ENCODE data around the gene DLK2.
"Not testable (repeated sequence)": the region's sequence is repeated elsewhere in the genome, so short reads cannot be mapped to it uniquely, and the experiment has no call there.

DLK2 gene

DNA sequence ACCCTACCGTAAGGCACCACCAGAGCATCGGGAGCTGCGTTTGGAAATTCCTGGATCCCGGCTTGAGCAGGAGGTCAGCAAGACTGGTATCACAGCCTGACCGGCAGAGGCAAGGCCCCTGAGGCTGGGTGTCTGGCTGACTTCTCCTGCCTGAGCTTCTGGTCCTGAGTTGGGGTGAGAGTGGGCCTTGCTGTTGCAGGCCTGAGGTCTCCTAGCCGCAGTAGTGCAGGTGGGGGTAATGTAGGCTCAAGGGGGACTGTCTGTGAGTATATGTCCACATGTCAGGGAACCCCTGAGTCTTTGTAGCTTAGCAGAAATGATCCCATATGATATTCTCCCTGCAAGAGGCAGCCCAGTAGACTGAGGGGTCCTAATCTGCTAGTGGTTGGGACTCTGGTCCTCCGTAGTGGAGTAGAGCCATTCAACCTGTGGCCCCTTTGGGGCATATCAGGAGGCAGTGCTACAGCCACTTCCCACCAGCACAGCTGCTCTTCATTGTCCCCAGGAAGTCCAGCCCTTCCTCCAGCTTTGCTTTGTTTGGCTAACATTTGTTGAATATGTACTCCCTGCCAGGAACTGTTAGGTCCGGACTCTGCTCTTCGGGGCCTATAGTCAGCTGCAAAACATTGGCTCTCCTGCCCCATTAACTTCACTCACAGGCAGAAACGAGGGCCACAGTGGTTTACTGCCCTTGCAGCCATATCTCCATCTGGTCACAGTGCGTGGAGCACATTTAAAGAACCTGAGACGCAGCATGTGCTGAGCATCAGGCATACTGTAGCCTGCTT, 43.9 kb upstream of the DLK2 start:
- H2AFZ ChIP-seq (ENCODE audit: low read depth, low read length) = no peak overlapping the region
- H3K4me1 ChIP-seq (ENCODE audit: low read length) = no peaks in the 10 kb centered on the region
- no peak overlapping the region for H3K27ac ChIP-seq (ENCODE audit: low read length)
- no peak overlapping the region for H3K4me2 ChIP-seq (ENCODE audit: low read length)
- no peak overlapping the region for H3K9ac ChIP-seq (ENCODE audit: low read length)
- H3K4me3 ChIP-seq (ENCODE audit: low read length) = no peak overlapping the region
- H3K79me2 ChIP-seq (ENCODE audit: low read length) = peaks cover 3% of the 10 kb centered on the region; the same call in 1 of the 2 replicates
- H3K9me3 ChIP-seq (ENCODE audit: insufficient read depth, low read length) = no peaks in the 10 kb centered on the region
- no peaks in the 10 kb centered on the region for H3K27me3 ChIP-seq (ENCODE audit: low read depth, low read length)
- H4K20me1 ChIP-seq (ENCODE audit: insufficient read depth, low read length) = peaks cover 7% of the 10 kb centered on the region; the same call in 1 of the 2 replicates
- H3K36me3 ChIP-seq (replicated peaks; ENCODE audit: low read depth, low read length) = peaks cover 41% of the 10 kb centered on the region
- TF ChIP-seq CTCF (IDR thresholded peaks at IDR 0.05; ENCODE audit: low read depth, low read length) (no peak), EZH2phosphoT487 (IDR thresholded peaks at IDR 0.05; ENCODE audit: low read depth) (no peak)

GRCh38 chr6:43498291-43498690, 42.9 kb upstream of the DLK2 start:
- not testable (repeated sequence) for H3K79me2 ChIP-seq (ENCODE audit: low read length); H3K27ac ChIP-seq (ENCODE audit: low read length); H3K9me3 ChIP-seq (ENCODE audit: insufficient read depth, low read length); H3K4me2 ChIP-seq (ENCODE audit: low read length); H3K9ac ChIP-seq (ENCODE audit: low read length); H2AFZ ChIP-seq (ENCODE audit: low read depth, low read length); H3K27me3 ChIP-seq (ENCODE audit: low read depth, low read length); H3K4me1 ChIP-seq (ENCODE audit: low read length); H3K4me3 ChIP-seq (ENCODE audit: low read length)
- H3K36me3 ChIP-seq (replicated peaks; ENCODE audit: low read depth, low read length) = peaks cover 38% of the 10 kb centered on the region
- peaks cover 14% of the 10 kb centered on the region for H4K20me1 ChIP-seq (ENCODE audit: insufficient read depth, low read length)

DNA sequence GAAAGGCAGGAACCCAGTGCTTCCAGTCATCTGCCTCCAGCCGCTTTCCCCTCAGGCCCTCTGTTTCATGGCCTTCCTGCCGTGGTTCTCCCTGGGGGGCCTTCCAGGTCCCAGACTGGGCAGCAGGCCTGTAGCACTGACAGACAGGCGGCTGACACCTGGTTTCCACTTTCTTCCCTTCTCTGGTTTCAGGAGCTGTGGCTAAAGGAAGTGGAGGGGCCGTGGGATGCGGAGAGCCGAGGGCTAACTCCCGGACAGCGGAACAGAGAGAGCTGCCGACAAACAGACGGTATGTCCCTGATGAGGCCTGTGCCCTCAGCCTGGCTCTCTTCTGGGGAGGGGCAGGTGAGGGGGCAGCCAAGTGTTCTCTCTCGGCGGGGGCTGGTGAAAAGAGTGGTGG, 42.3 kb upstream of the DLK2 start:
- H3K36me3 ChIP-seq (replicated peaks; ENCODE audit: low read depth, low read length) = peaks cover 34% of the 10 kb centered on the region
- peaks cover 4% of the 10 kb centered on the region; the same call in 1 of the 2 replicates for H3K79me2 ChIP-seq (ENCODE audit: low read length)
- H3K9ac ChIP-seq (ENCODE audit: low read length) = no peak overlapping the region
- H3K4me3 ChIP-seq (ENCODE audit: low read length) = no peak overlapping the region
- no peak overlapping the region for H3K27ac ChIP-seq (ENCODE audit: low read length)
- H2AFZ ChIP-seq (ENCODE audit: low read depth, low read length) = no peak overlapping the region
- H3K4me1 ChIP-seq (ENCODE audit: low read length) = no peaks in the 10 kb centered on the region
- peaks cover 20% of the 10 kb centered on the region for H4K20me1 ChIP-seq (ENCODE audit: insufficient read depth, low read length)
- TF ChIP-seq EZH2phosphoT487 (IDR thresholded peaks at IDR 0.05; ENCODE audit: low read depth) (no peak), CTCF (IDR thresholded peaks at IDR 0.05; ENCODE audit: low read depth, low read length) (no peak)
- H3K4me2 ChIP-seq (ENCODE audit: low read length) = no peak overlapping the region
- H3K27me3 ChIP-seq (ENCODE audit: low read depth, low read length) = no peaks in the 10 kb centered on the region
- no peaks in the 10 kb centered on the region for H3K9me3 ChIP-seq (ENCODE audit: insufficient read depth, low read length)

DNA sequence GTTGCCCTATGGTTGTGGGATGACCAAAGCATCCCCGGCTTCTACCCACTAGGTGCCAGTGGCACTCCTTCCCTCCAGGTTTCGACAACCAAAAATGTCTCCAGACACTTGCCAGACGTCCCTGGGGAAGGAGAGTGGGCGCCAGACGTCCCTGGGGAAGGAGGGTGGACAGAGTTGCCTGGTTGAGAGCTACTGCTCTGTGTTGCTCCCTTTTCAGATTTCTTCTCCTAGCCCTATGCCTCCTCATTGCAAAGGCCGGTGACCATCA, 41.7 kb upstream of the DLK2 start:
- no peak overlapping the region for H3K4me3 ChIP-seq (ENCODE audit: low read length)
- no peak overlapping the region for H3K4me2 ChIP-seq (ENCODE audit: low read length)
- no peaks in the 10 kb centered on the region for H3K27me3 ChIP-seq (ENCODE audit: low read depth, low read length)
- TF ChIP-seq EZH2phosphoT487 (IDR thresholded peaks at IDR 0.05; ENCODE audit: low read depth) = no peak
- TF ChIP-seq CTCF (IDR thresholded peaks at IDR 0.05; ENCODE audit: low read depth, low read length) = no peak
- H3K9me3 ChIP-seq (ENCODE audit: insufficient read depth, low read length) = no peaks in the 10 kb centered on the region
- no peak overlapping the region for H3K9ac ChIP-seq (ENCODE audit: low read length)
- H3K4me1 ChIP-seq (ENCODE audit: low read length) = no peaks in the 10 kb centered on the region
- no peak overlapping the region for H2AFZ ChIP-seq (ENCODE audit: low read depth, low read length)
- peaks cover 10% of the 10 kb centered on the region; the same call in 1 of the 2 replicates for H3K79me2 ChIP-seq (ENCODE audit: low read length)
- H4K20me1 ChIP-seq (ENCODE audit: insufficient read depth, low read length) = peaks cover 26% of the 10 kb centered on the region
- H3K27ac ChIP-seq (ENCODE audit: low read length) = no peak overlapping the region
- H3K36me3 ChIP-seq (replicated peaks; ENCODE audit: low read depth, low read length) = peaks cover 28% of the 10 kb centered on the region
